Sigmoid colon (tissue), 4 donors: ENCODE data around the gene MYH9.

ENCODE experiments used
- EP300 ChIP-seq, 4 donors: sonication (generic); formaldehyde crosslinking; IDR thresholded peaks; one replicate each; pipeline ENCODE4 v1.6.1; 2017; ENCODE audit warnings: antibody characterized with exemption in 4 of 4
- POLR2A ChIP-seq, 2 donors: fragments of 450-650 bp; IDR thresholded peaks; one replicate each; pipeline ENCODE4 v1.6.1; 2016; ENCODE audit warnings: antibody characterized with exemption in 2 of 2, mild to moderate bottlenecking in 2 of 2, moderate library complexity in 2 of 2
- POLR2AphosphoS5 ChIP-seq, 4 donors: sonication (generic); formaldehyde crosslinking; IDR thresholded peaks; one replicate each; pipeline ENCODE4 v1.6.1; 2017; ENCODE audit warnings: antibody characterized with exemption in 4 of 4
- TF ChIP-seq, protein P1 (sequence below), 4 experiments: fragments of 450-650 bp in 3 of 4; fragments of 200-600 bp in 1 of 4; IDR thresholded peaks; one replicate each; pipeline ENCODE4 v1.5.1; 2016 to 2019; ENCODE audit warnings: antibody characterized with exemption in 4 of 4, mild to moderate bottlenecking in 3 of 4, moderate library complexity in 2 of 4

DNA sequence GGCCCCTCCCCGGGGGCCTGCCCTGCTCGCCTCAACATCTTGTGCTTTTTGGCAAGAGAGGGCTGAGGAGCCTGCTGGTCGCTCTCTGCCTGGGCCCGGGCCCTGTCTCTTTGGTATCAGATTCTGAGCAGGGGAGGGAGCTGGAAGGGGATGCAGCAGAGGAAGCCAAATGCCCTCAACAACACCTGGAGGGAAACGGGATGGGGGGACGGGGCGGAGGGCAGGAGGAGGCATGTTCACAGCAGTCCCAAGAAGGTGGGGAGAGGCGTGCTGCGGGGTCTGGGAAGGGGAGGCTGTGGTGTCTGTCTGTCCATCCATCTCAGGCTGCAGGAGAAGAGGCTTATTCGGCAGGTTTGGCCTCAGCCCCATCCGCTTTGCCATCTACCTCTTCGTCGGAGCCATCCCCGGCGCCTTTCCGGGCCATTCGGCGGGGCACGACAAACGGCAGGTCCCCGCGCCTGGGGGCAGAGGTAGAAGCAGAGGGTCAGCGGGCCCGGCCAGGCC lies 105.4 kb downstream of the MYH9 start:
- TF ChIP-seq POLR2A (IDR thresholded peaks at IDR 0.05): no peak
- TF ChIP-seq, protein P1, sequence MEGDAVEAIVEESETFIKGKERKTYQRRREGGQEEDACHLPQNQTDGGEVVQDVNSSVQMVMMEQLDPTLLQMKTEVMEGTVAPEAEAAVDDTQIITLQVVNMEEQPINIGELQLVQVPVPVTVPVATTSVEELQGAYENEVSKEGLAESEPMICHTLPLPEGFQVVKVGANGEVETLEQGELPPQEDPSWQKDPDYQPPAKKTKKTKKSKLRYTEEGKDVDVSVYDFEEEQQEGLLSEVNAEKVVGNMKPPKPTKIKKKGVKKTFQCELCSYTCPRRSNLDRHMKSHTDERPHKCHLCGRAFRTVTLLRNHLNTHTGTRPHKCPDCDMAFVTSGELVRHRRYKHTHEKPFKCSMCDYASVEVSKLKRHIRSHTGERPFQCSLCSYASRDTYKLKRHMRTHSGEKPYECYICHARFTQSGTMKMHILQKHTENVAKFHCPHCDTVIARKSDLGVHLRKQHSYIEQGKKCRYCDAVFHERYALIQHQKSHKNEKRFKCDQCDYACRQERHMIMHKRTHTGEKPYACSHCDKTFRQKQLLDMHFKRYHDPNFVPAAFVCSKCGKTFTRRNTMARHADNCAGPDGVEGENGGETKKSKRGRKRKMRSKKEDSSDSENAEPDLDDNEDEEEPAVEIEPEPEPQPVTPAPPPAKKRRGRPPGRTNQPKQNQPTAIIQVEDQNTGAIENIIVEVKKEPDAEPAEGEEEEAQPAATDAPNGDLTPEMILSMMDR (IDR thresholded peaks at IDR 0.05): no peak
- TF ChIP-seq POLR2AphosphoS5 (IDR thresholded peaks at IDR 0.05): no peak
- no peak for TF ChIP-seq EP300 (IDR thresholded peaks at IDR 0.05)
